ENCODE results near the gene ZNF236. TPM values are rescaled to one million over a fixed set of nuclear protein-coding genes. Genes with fewer than 3 reads are reported as not detected.

The ZNF236 gene
- total and polyA plus RNA-seq, 2 of the 13 experiments (the other 11 are each of a cell fraction or from before 2014, with no cell fraction given), result 3.0 to 7.2 TPM

DNA sequence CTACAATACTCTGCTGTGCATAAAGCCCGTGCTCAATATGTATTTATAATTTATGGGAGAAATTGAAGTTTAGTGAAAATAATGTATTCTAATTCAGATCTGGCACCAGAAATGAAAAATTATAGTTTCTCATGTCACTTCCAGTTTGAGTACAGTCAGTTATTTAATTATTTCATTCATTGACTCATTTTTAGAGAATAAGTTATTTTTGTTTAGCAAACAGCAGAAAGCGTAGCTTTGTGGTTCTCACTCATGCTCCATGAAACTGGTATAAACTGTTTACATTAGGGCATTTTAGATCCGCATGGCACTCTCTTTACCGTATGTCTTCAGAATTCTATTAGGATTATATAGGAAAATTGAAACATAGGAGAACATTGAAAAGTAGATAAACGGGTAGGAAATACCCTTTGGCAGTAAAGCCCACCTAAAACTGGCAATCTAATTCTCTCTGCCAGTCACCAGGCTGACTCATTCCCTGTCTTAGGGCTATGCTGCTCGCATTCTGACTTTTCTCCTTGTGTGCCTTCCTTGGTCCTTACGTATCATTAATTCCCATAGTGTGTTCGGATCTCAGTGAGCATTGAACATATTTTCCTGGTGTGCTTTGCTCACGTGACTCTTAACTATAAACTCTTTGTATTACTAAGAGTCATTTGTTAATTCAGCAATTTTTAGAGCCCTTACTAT lies 106.0 kb downstream of the ZNF236 start:
- ChIA-PET POLR2A (no interaction called here), CTCF (ENCODE audit: low intra/inter-chr PET ratio, low total read pairs) (no interaction called here)
- 97% methylated on average over 9 of the region's 9 CpGs for WGBS (ENCODE audit: low lambda C conversion rate)
- H3K4me3 ChIP-seq (replicated peaks in 1 of 3; ENCODE audit: insufficient read depth in 1 of 3, low read depth in 2 of 3, low read length in 3 of 3), result no peak overlapping the region
- no peaks in the 10 kb centered on the region for H3K9me3 ChIP-seq (ENCODE audit: low read length)
- in situ Hi-C loops (cut with HindIII; ENCODE audit: extremely low pct_ligation_motif_present, low pct_unique_long_range_greater_than_20kb) (no loop called here), intact Hi-C loops (cut with micrococcal nuclease; ENCODE audit: unreplicated experiment) (no loop called here)
- ATAC-seq (no peak), FAIRE-seq (no peak), DNase-seq (ENCODE audit: low spot score) (no peak)
- TF ChIP-seq ZKSCAN8 (CRISPR knock-in tag; IDR thresholded peaks at IDR 0.05; ENCODE audit: borderline replicate concordance) (no peak), MAFK (conservative IDR thresholded peaks at IDR 0.05 in 1 of 2, IDR thresholded peaks at IDR 0.05 in 1 of 2; ENCODE audit: low read length in 2 of 2) (0 out of 4 replicates have a peak, but pooled peaks of 1 of the 2 experiments have one; percentile 23)
- no peak overlapping the region for H2AFZ ChIP-seq (ENCODE audit: low read length)
- BruUV-seq (replicated peaks), result no TSS peak
- no peak overlapping the region for H3K27ac ChIP-seq (ENCODE audit: extremely low read length, insufficient read depth, low read length)
- H3K27me3 ChIP-seq (ENCODE audit: control insufficient read depth in 1 of 2, insufficient read depth in 2 of 2, low read length in 2 of 2), result no peaks in the 10 kb centered on the region
- no peaks in the 10 kb centered on the region for H3K79me2 ChIP-seq (ENCODE audit: insufficient read depth, low read length)
- H3K9ac ChIP-seq (ENCODE audit: insufficient read depth, low read depth, low read length), result no peak overlapping the region
- H4K20me1 ChIP-seq (ENCODE audit: insufficient read depth, low read length), result no peaks in the 10 kb centered on the region
- H3K36me3 ChIP-seq (replicated peaks in 1 of 2; ENCODE audit: control insufficient read depth in 1 of 2, insufficient read depth in 2 of 2, low read length in 2 of 2), result peaks cover 16 to 48% of the 10 kb centered on the region in 2 experiments; a peak in 4 of 5 replicates
- no peaks in the 10 kb centered on the region for H3K4me1 ChIP-seq (ENCODE audit: insufficient read depth, low read length)
- no peak overlapping the region for H3K4me2 ChIP-seq (ENCODE audit: low read depth, low read length)

DNA sequence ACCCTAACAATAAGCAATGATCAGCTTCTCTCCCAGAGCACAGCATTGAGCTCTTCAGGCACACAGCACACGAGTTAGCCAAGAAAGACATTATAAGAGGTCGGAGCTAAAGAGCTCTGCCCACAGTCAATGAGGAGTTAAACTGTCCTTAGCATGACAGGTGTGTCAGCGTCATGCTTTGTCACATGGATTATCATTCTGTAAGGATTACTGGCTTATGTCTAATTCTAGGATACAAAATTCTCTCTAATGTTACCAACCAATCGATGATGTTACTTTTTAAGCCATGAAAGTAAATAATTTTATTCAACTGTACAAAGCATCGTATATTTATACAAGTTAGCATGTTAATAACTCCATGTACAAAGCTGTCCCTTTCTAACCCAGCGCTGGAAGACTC lies 108.8 kb downstream of the ZNF236 start:
- Histone ChIP-seq H3K4me3 (replicated peaks in 1 of 3; ENCODE audit: insufficient read depth in 1 of 3, low read depth in 2 of 3, low read length in 3 of 3) (no peak overlapping the region), H3K27ac (ENCODE audit: extremely low read length, insufficient read depth, low read length) (no peak overlapping the region), H3K79me2 (ENCODE audit: insufficient read depth, low read length) (no peaks in the 10 kb centered on the region), H3K27me3 (ENCODE audit: control insufficient read depth in 1 of 2, insufficient read depth in 2 of 2, low read length in 2 of 2) (no peaks in the 10 kb centered on the region), H2AFZ (ENCODE audit: low read length) (no peak overlapping the region), H3K36me3 (replicated peaks in 1 of 2; ENCODE audit: control insufficient read depth in 1 of 2, insufficient read depth in 2 of 2, low read length in 2 of 2) (peaks cover 9 to 31% of the 10 kb centered on the region in 2 experiments; a peak in 4 of 5 replicates), H3K4me2 (ENCODE audit: low read depth, low read length) (no peak overlapping the region), H3K9me3 (ENCODE audit: low read length) (no peaks in the 10 kb centered on the region), H4K20me1 (ENCODE audit: insufficient read depth, low read length) (no peaks in the 10 kb centered on the region), H3K4me1 (ENCODE audit: insufficient read depth, low read length) (no peaks in the 10 kb centered on the region), H3K9ac (ENCODE audit: insufficient read depth, low read depth, low read length) (no peak overlapping the region)
- no peak for ATAC-seq
- BruUV-seq (replicated peaks), result no TSS peak
- WGBS (ENCODE audit: low lambda C conversion rate), result 94% methylated on average over 6 of the region's 6 CpGs
- ChIA-PET POLR2A (no interaction called here), CTCF (ENCODE audit: low intra/inter-chr PET ratio, low total read pairs) (no interaction called here)
- TF ChIP-seq DNMT3B (CRISPR knock-in tag; conservative IDR thresholded peaks at IDR 0.05) (no peak), ZNF292 (CRISPR knock-in tag; IDR thresholded peaks at IDR 0.05; ENCODE audit: borderline replicate concordance, low read depth) (no peak), POLR2AphosphoS2 (IDR thresholded peaks at IDR 0.05; ENCODE audit: low read depth, low read length) (no peak), NFIC (IDR thresholded peaks at IDR 0.05; ENCODE audit: low read length) (no peak)
- TF ChIP-seq, protein P1, sequence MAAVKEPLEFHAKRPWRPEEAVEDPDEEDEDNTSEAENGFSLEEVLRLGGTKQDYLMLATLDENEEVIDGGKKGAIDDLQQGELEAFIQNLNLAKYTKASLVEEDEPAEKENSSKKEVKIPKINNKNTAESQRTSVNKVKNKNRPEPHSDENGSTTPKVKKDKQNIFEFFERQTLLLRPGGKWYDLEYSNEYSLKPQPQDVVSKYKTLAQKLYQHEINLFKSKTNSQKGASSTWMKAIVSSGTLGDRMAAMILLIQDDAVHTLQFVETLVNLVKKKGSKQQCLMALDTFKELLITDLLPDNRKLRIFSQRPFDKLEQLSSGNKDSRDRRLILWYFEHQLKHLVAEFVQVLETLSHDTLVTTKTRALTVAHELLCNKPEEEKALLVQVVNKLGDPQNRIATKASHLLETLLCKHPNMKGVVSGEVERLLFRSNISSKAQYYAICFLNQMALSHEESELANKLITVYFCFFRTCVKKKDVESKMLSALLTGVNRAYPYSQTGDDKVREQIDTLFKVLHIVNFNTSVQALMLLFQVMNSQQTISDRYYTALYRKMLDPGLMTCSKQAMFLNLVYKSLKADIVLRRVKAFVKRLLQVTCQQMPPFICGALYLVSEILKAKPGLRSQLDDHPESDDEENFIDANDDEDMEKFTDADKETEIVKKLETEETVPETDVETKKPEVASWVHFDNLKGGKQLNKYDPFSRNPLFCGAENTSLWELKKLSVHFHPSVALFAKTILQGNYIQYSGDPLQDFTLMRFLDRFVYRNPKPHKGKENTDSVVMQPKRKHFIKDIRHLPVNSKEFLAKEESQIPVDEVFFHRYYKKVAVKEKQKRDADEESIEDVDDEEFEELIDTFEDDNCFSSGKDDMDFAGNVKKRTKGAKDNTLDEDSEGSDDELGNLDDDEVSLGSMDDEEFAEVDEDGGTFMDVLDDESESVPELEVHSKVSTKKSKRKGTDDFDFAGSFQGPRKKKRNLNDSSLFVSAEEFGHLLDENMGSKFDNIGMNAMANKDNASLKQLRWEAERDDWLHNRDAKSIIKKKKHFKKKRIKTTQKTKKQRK (IDR thresholded peaks at IDR 0.05; ENCODE audit: low read length), result no peak
- no peak for FAIRE-seq
- no peak for DNase-seq (ENCODE audit: low spot score)
- in situ Hi-C loops (cut with HindIII; ENCODE audit: extremely low pct_ligation_motif_present, low pct_unique_long_range_greater_than_20kb), result no loop called here
- intact Hi-C loops (cut with micrococcal nuclease; ENCODE audit: unreplicated experiment), result no loop called here
